ENCODE measurements around the gene PSMD9.
A peak's percentile ranks its signal among the peaks of the same experiment; 100 is the strongest.
"Not testable (repeated sequence)": the region's sequence is repeated elsewhere in the genome, so short reads cannot be mapped to it uniquely, and the experiment has no call there.

Gene PSMD9

DNA sequence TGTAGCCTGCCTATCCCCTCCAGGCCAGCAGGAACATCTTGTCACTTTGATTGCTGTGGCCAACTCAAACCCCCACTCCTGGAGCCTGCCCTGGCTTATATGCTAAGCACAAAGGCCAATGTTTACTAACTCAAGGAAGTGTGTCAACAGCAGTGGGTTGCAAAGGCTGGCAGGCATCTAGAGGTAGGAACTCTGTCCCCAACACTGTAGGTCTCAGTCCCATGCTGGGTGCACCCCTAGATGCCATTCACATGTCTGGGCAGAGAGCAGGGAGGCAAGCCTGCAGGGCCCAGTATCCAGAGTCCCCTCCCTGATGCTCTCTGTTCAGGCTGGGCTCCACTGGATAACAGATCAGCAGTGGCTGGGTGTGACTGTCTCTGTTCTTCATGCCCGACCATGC lies 28.3 kb upstream of the PSMD9 start:
- no peak overlapping the region for H3K18ac ChIP-seq (ENCODE audit: low read length)
- H3K27ac ChIP-seq (ENCODE audit: low read depth, low read length), result no peak overlapping the region
- H2AFZ ChIP-seq (ENCODE audit: insufficient read depth, low read length, poor library complexity), result no peak overlapping the region
- no peaks in the 10 kb centered on the region for H3K9me3 ChIP-seq (ENCODE audit: insufficient read depth, low read depth, low read length)
- no peak overlapping the region for H3K4me2 ChIP-seq (ENCODE audit: low read length)
- H2AK5ac ChIP-seq (ENCODE audit: low read length), result no peak overlapping the region
- H3K79me1 ChIP-seq (ENCODE audit: low read length), result peaks cover 5% of the 10 kb centered on the region
- H3K9ac ChIP-seq (ENCODE audit: low read length), result no peak overlapping the region
- H3K14ac ChIP-seq (ENCODE audit: low read length), result no peak overlapping the region
- H3K23ac ChIP-seq (ENCODE audit: low read length), result no peak overlapping the region
- no peak overlapping the region for H3K4ac ChIP-seq (ENCODE audit: low read depth, low read length)
- H3K27me3 ChIP-seq (ENCODE audit: insufficient read depth, low read length), result no peaks in the 10 kb centered on the region
- H2BK120ac ChIP-seq (ENCODE audit: insufficient read depth, low read length, poor library complexity), result no peak overlapping the region
- H4K12ac ChIP-seq (ENCODE audit: low read depth, low read length), result no peak overlapping the region
- H2BK12ac ChIP-seq (ENCODE audit: low read length), result no peak overlapping the region
- WGBS (ENCODE audit: extremely low coverage, insufficient coverage, insufficient read length), result no CpG with 5 or more reads among the region's 1 CpG
- no peak overlapping the region for H4K8ac ChIP-seq (ENCODE audit: low read depth, low read length)
- DNase-seq, result no peak
- H2BK5ac ChIP-seq (ENCODE audit: low read depth, low read length, poor library complexity), result no peak overlapping the region
- H3K79me2 ChIP-seq (ENCODE audit: control insufficient read depth, insufficient read depth, low read length, poor library complexity), result no peaks in the 10 kb centered on the region
- no peaks in the 10 kb centered on the region for H3K36me3 ChIP-seq (ENCODE audit: control insufficient read depth in 1 of 2, insufficient read depth in 2 of 2, low read length in 2 of 2)
- peaks cover 18 to 20% of the 10 kb centered on the region in 2 experiments for H3K4me1 ChIP-seq (ENCODE audit: control insufficient read depth in 1 of 2, insufficient read depth in 2 of 2, low read length in 2 of 2)
- H3K4me3 ChIP-seq (ENCODE audit: low read depth, low read length), result no peak overlapping the region
- no peak overlapping the region for H4K91ac ChIP-seq (ENCODE audit: low read depth, low read length)

DNA sequence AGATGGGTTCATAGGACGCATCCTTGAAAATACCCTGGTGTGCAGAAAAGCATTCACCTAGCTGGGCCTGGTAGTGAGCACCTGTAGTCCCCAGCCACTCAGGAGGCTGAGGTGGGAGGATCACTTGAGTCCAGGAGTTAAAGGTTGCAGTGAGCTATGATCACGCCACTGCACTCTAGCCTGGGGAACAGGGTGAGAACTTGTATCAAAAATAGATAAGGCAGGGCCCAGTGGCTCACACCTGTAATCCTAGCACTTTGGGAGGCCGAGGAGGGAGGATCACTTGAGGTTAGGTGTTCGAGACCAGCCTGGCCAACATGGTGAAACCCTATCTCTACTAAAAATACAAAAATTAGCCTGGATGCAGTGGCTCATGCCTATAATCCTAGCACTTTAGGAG lies 27.9 kb upstream of the PSMD9 start:
- not testable (repeated sequence) for H3K4me2 ChIP-seq (ENCODE audit: low read length); H3K14ac ChIP-seq (ENCODE audit: low read length); H3K9ac ChIP-seq (ENCODE audit: low read length); H4K91ac ChIP-seq (ENCODE audit: low read depth, low read length); H3K79me2 ChIP-seq (ENCODE audit: control insufficient read depth, insufficient read depth, low read length, poor library complexity); H3K27ac ChIP-seq (ENCODE audit: low read depth, low read length); DNase-seq; H2BK5ac ChIP-seq (ENCODE audit: low read depth, low read length, poor library complexity); H3K18ac ChIP-seq (ENCODE audit: low read length); H3K23ac ChIP-seq (ENCODE audit: low read length); H4K12ac ChIP-seq (ENCODE audit: low read depth, low read length); H2BK120ac ChIP-seq (ENCODE audit: insufficient read depth, low read length, poor library complexity); H4K8ac ChIP-seq (ENCODE audit: low read depth, low read length); H3K4ac ChIP-seq (ENCODE audit: low read depth, low read length); H2AFZ ChIP-seq (ENCODE audit: insufficient read depth, low read length, poor library complexity); H3K4me3 ChIP-seq (ENCODE audit: low read depth, low read length); H3K27me3 ChIP-seq (ENCODE audit: insufficient read depth, low read length); H3K36me3 ChIP-seq (ENCODE audit: control insufficient read depth in 1 of 2, insufficient read depth in 2 of 2, low read length in 2 of 2); H2AK5ac ChIP-seq (ENCODE audit: low read length); H3K79me1 ChIP-seq (ENCODE audit: low read length); H3K9me3 ChIP-seq (ENCODE audit: insufficient read depth, low read depth, low read length); H2BK12ac ChIP-seq (ENCODE audit: low read length)
- H3K4me1 ChIP-seq (ENCODE audit: control insufficient read depth in 1 of 2, insufficient read depth in 2 of 2, low read length in 2 of 2), result peaks cover 18 to 20% of the 10 kb centered on the region in 2 experiments
- no CpG with 5 or more reads among the region's 4 CpGs for WGBS (ENCODE audit: extremely low coverage, insufficient coverage, insufficient read length)

DNA sequence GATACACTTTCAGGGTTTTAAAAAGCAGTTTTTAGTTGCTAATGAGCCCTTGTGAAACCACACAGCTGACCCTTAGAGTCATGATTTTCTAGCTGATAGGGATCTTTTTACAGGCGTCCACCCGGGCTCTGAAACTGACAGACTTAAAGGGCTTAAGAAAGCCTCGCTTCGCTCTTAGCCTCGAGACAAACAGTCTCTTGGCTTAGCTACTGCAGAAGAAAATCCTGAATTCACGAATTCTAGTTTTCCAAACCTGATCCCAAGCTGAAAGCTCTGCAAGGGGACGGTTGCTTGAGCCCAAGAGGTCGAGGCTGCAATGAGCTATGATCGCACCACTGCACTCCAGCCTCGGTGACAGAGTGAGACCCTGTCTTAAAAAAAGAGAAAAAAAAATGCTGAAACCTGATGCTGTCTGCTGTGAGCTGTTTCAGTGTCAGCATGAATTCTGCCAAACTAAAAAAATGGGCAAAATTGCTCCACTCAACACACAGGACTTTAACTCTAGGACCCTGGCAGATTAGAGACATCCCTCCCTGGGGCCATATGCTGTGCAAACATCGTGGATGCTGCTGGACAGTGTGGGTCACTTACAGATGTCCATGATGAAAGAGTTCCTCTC lies 26.8 kb upstream of the PSMD9 start:
- no peak overlapping the region for H3K18ac ChIP-seq (ENCODE audit: low read length)
- H3K4me2 ChIP-seq (ENCODE audit: low read length), result peak overlapping the region; percentile 45
- no CpG with 5 or more reads among the region's 11 CpGs for WGBS (ENCODE audit: extremely low coverage, insufficient coverage, insufficient read length)
- peaks cover 18 to 20% of the 10 kb centered on the region in 2 experiments for H3K4me1 ChIP-seq (ENCODE audit: control insufficient read depth in 1 of 2, insufficient read depth in 2 of 2, low read length in 2 of 2)
- no peaks in the 10 kb centered on the region for H3K36me3 ChIP-seq (ENCODE audit: control insufficient read depth in 1 of 2, insufficient read depth in 2 of 2, low read length in 2 of 2)
- H3K27ac ChIP-seq (ENCODE audit: low read depth, low read length), result peak overlapping the region; percentile 69
- H2BK12ac ChIP-seq (ENCODE audit: low read length), result no peak overlapping the region
- no peak overlapping the region for H3K4ac ChIP-seq (ENCODE audit: low read depth, low read length)
- H3K14ac ChIP-seq (ENCODE audit: low read length), result no peak overlapping the region
- no peak overlapping the region for H2AFZ ChIP-seq (ENCODE audit: insufficient read depth, low read length, poor library complexity)
- no peaks in the 10 kb centered on the region for H3K9me3 ChIP-seq (ENCODE audit: insufficient read depth, low read depth, low read length)
- no peak overlapping the region for H2AK5ac ChIP-seq (ENCODE audit: low read length)
- H3K79me1 ChIP-seq (ENCODE audit: low read length), result peaks cover 5% of the 10 kb centered on the region
- H3K23ac ChIP-seq (ENCODE audit: low read length), result no peak overlapping the region
- no peak overlapping the region for H3K9ac ChIP-seq (ENCODE audit: low read length)
- no peaks in the 10 kb centered on the region for H3K27me3 ChIP-seq (ENCODE audit: insufficient read depth, low read length)
- no peak overlapping the region for H4K91ac ChIP-seq (ENCODE audit: low read depth, low read length)
- no peak overlapping the region for H3K4me3 ChIP-seq (ENCODE audit: low read depth, low read length)
- H3K79me2 ChIP-seq (ENCODE audit: control insufficient read depth, insufficient read depth, low read length, poor library complexity), result no peaks in the 10 kb centered on the region
- H4K8ac ChIP-seq (ENCODE audit: low read depth, low read length), result no peak overlapping the region
- DNase-seq, result peak in 1 of 2 donors; percentile 41
- H4K12ac ChIP-seq (ENCODE audit: low read depth, low read length), result no peak overlapping the region
- H2BK5ac ChIP-seq (ENCODE audit: low read depth, low read length, poor library complexity), result no peak overlapping the region
- H2BK120ac ChIP-seq (ENCODE audit: insufficient read depth, low read length, poor library complexity), result no peak overlapping the region

DNA sequence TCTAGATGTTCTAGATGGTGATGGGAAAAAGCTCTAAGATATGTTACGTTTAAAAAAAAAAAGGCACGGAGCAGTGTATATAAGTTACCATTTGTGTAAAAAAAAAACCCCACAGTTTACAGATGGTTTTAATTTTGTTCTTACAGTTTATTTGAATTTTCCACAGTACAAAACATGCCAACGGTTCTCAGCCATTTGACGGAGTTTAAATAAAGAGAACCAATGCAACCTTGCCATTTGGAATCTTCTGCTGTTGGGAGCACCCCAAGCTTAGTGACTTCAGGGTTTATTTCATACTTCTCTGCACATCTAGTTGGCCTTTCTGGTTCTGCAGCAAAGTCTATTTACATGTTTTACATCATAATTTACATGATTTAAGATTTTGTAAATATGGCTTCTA lies 22.3 kb upstream of the PSMD9 start:
- Histone ChIP-seq H3K14ac (ENCODE audit: low read length) (no peak overlapping the region), H4K8ac (ENCODE audit: low read depth, low read length) (no peak overlapping the region), H3K9me3 (ENCODE audit: insufficient read depth, low read depth, low read length) (no peaks in the 10 kb centered on the region), H2BK5ac (ENCODE audit: low read depth, low read length, poor library complexity) (no peak overlapping the region), H3K4ac (ENCODE audit: low read depth, low read length) (no peak overlapping the region), H2BK12ac (ENCODE audit: low read length) (no peak overlapping the region), H3K4me1 (ENCODE audit: control insufficient read depth in 1 of 2, insufficient read depth in 2 of 2, low read length in 2 of 2) (peaks cover 5 to 6% of the 10 kb centered on the region in 2 experiments), H3K4me2 (ENCODE audit: low read length) (no peak overlapping the region), H3K18ac (ENCODE audit: low read length) (no peak overlapping the region), H3K27me3 (ENCODE audit: insufficient read depth, low read length) (no peaks in the 10 kb centered on the region), H2BK120ac (ENCODE audit: insufficient read depth, low read length, poor library complexity) (no peak overlapping the region), H3K4me3 (ENCODE audit: low read depth, low read length) (no peak overlapping the region), H3K23ac (ENCODE audit: low read length) (no peak overlapping the region), H2AK5ac (ENCODE audit: low read length) (no peak overlapping the region), H4K91ac (ENCODE audit: low read depth, low read length) (no peak overlapping the region), H2AFZ (ENCODE audit: insufficient read depth, low read length, poor library complexity) (no peak overlapping the region), H3K27ac (ENCODE audit: low read depth, low read length) (no peak overlapping the region), H4K12ac (ENCODE audit: low read depth, low read length) (no peak overlapping the region), H3K9ac (ENCODE audit: low read length) (no peak overlapping the region), H3K79me2 (ENCODE audit: control insufficient read depth, insufficient read depth, low read length, poor library complexity) (no peaks in the 10 kb centered on the region), H3K36me3 (ENCODE audit: control insufficient read depth in 1 of 2, insufficient read depth in 2 of 2, low read length in 2 of 2) (no peaks in the 10 kb centered on the region), H3K79me1 (ENCODE audit: low read length) (no peaks in the 10 kb centered on the region)
- WGBS (ENCODE audit: extremely low coverage, insufficient coverage, insufficient read length), result no CpG with 5 or more reads among the region's 4 CpGs
- no peak for DNase-seq
